ENCODE measurements around the gene UQCRHL. TPM values are rescaled to one million over a fixed set of nuclear protein-coding genes. Genes with fewer than 3 reads are reported as not detected.
A peak's percentile ranks its signal among the peaks of the same experiment; 100 is the strongest.

UQCRHL gene
- total and polyA plus RNA-seq, 2 experiments from 2014 or later = 2.3 to 3.0 TPM

DNA sequence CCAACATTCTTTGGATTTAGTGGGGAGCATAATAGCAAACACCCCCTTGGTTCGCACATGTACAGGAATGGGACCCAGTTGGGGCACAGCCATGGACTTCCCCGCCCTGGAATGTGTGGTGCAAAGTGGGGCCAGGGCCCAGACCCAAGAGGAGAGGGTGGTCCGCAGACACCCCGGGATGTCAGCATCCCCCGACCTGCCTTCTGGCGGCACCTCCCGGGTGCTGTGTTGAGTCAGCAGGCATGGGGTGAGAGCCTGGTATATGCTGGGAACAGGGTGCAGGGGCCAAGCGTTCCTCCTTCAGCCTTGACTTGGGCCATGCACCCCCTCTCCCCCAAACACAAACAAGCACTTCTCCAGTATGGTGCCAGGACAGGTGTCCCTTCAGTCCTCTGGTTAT, 21.8 kb downstream of the UQCRHL start:
- Histone ChIP-seq H3K9me2 (ENCODE audit: insufficient read depth) (no peaks in the 10 kb centered on the region), H2AFZ (no peak overlapping the region), H4K20me1 (replicated peaks; ENCODE audit: insufficient read depth) (no peaks in the 10 kb centered on the region; the same call in none of the 2 replicates), H3K36me3 (ENCODE audit: insufficient read depth) (peaks cover 11% of the 10 kb centered on the region), H3K27me3 (ENCODE audit: insufficient read depth) (no peaks in the 10 kb centered on the region), H3K4me2 (no peak overlapping the region), H3K79me2 (replicated peaks; ENCODE audit: insufficient read depth) (no peaks in the 10 kb centered on the region), H3F3A (replicated peaks; ENCODE audit: low read depth) (0 out of 2 replicates have a peak, but pooled peaks cover 10% of the 10 kb centered on the region), H3K27ac (ENCODE audit: low read depth) (peak overlapping the region; percentile 74; the same call in 1 of the 2 replicates), H3K4me1 (ENCODE audit: insufficient read depth) (no peaks in the 10 kb centered on the region), H3K4me3 (no peak overlapping the region)
- Mint-ChIP-seq H3K27ac (no peak overlapping the region; the same call in 1 of the 2 replicates), H3K4me1 (no peaks in the 10 kb centered on the region; the same call in 2 of the 3 replicates), H3K27me3 (ENCODE audit: insufficient read depth, low read depth, poor library complexity) (peaks cover 13% of the 10 kb centered on the region), H3K9me3 (no peaks in the 10 kb centered on the region), H3K4me3 (no peak overlapping the region), H3K36me3 (ENCODE audit: low read depth) (peaks cover 38% of the 10 kb centered on the region)
- no peak for DNase-seq (ENCODE audit: low spot score)
- no peak for TF ChIP-seq STAT1 (IDR thresholded peaks at IDR 0.05; ENCODE audit: unreplicated experiment)
- TF ChIP-seq CREB1 (CRISPR knock-in tag; IDR thresholded peaks at IDR 0.05; ENCODE audit: low read depth) = no peak
- TF ChIP-seq, protein P1, sequence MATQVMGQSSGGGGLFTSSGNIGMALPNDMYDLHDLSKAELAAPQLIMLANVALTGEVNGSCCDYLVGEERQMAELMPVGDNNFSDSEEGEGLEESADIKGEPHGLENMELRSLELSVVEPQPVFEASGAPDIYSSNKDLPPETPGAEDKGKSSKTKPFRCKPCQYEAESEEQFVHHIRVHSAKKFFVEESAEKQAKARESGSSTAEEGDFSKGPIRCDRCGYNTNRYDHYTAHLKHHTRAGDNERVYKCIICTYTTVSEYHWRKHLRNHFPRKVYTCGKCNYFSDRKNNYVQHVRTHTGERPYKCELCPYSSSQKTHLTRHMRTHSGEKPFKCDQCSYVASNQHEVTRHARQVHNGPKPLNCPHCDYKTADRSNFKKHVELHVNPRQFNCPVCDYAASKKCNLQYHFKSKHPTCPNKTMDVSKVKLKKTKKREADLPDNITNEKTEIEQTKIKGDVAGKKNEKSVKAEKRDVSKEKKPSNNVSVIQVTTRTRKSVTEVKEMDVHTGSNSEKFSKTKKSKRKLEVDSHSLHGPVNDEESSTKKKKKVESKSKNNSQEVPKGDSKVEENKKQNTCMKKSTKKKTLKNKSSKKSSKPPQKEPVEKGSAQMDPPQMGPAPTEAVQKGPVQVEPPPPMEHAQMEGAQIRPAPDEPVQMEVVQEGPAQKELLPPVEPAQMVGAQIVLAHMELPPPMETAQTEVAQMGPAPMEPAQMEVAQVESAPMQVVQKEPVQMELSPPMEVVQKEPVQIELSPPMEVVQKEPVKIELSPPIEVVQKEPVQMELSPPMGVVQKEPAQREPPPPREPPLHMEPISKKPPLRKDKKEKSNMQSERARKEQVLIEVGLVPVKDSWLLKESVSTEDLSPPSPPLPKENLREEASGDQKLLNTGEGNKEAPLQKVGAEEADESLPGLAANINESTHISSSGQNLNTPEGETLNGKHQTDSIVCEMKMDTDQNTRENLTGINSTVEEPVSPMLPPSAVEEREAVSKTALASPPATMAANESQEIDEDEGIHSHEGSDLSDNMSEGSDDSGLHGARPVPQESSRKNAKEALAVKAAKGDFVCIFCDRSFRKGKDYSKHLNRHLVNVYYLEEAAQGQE (IDR thresholded peaks at IDR 0.05; ENCODE audit: unreplicated experiment) = no peak
- ATAC-seq = no peak

DNA sequence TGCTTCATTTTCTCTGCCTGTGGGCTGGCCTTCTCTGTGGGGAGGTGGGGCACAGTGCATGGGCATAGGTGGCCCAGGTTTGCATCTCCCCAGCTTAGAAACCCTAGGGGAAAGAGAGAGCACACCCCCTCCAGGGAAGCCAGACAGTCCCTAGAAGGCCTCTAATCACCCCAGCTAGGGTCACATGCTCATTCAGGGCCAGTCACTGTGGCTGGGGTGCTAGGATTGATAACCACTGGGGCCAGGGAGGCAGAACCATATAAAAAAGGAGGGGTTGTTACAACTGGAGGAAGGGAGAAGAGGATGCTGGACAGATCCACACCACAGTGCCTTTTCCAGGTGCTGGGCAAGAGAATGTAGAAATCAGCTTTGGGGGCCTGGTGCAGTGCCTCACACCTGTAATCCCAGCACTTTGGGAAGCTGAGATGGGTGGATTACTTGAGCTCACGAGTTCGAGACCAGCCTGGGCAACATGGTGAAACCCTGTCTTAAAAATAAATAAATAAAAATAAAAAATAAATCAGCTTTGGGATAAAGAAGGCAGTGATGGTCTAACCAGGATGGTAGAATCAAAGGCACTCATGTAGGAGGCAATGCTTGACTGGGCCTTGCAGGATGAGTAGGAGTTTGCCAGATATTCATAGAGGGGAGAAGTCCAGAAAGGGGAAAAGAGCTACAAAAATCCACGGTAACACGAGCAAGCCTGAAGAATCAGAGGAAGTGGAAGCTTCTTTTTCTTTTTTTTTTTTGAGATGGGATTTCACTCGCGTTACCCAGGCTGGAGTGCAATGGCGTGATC, 29.3 kb downstream of the UQCRHL start:
- H3K4me2 ChIP-seq = no peak overlapping the region
- H3F3A ChIP-seq (replicated peaks; ENCODE audit: low read depth) = 0 out of 2 replicates have a peak, but pooled peaks cover 3% of the 10 kb centered on the region
- no peaks in the 10 kb centered on the region for H3K4me1 ChIP-seq (ENCODE audit: insufficient read depth)
- no peak overlapping the region for H2AFZ ChIP-seq
- no peak overlapping the region for H3K4me3 ChIP-seq
- no peaks in the 10 kb centered on the region; the same call in 1 of the 2 replicates for H4K20me1 ChIP-seq (replicated peaks; ENCODE audit: insufficient read depth)
- no peak for TF ChIP-seq EZH2phosphoT487 (IDR thresholded peaks at IDR 0.05; ENCODE audit: unreplicated experiment)
- TF ChIP-seq, protein P2, sequence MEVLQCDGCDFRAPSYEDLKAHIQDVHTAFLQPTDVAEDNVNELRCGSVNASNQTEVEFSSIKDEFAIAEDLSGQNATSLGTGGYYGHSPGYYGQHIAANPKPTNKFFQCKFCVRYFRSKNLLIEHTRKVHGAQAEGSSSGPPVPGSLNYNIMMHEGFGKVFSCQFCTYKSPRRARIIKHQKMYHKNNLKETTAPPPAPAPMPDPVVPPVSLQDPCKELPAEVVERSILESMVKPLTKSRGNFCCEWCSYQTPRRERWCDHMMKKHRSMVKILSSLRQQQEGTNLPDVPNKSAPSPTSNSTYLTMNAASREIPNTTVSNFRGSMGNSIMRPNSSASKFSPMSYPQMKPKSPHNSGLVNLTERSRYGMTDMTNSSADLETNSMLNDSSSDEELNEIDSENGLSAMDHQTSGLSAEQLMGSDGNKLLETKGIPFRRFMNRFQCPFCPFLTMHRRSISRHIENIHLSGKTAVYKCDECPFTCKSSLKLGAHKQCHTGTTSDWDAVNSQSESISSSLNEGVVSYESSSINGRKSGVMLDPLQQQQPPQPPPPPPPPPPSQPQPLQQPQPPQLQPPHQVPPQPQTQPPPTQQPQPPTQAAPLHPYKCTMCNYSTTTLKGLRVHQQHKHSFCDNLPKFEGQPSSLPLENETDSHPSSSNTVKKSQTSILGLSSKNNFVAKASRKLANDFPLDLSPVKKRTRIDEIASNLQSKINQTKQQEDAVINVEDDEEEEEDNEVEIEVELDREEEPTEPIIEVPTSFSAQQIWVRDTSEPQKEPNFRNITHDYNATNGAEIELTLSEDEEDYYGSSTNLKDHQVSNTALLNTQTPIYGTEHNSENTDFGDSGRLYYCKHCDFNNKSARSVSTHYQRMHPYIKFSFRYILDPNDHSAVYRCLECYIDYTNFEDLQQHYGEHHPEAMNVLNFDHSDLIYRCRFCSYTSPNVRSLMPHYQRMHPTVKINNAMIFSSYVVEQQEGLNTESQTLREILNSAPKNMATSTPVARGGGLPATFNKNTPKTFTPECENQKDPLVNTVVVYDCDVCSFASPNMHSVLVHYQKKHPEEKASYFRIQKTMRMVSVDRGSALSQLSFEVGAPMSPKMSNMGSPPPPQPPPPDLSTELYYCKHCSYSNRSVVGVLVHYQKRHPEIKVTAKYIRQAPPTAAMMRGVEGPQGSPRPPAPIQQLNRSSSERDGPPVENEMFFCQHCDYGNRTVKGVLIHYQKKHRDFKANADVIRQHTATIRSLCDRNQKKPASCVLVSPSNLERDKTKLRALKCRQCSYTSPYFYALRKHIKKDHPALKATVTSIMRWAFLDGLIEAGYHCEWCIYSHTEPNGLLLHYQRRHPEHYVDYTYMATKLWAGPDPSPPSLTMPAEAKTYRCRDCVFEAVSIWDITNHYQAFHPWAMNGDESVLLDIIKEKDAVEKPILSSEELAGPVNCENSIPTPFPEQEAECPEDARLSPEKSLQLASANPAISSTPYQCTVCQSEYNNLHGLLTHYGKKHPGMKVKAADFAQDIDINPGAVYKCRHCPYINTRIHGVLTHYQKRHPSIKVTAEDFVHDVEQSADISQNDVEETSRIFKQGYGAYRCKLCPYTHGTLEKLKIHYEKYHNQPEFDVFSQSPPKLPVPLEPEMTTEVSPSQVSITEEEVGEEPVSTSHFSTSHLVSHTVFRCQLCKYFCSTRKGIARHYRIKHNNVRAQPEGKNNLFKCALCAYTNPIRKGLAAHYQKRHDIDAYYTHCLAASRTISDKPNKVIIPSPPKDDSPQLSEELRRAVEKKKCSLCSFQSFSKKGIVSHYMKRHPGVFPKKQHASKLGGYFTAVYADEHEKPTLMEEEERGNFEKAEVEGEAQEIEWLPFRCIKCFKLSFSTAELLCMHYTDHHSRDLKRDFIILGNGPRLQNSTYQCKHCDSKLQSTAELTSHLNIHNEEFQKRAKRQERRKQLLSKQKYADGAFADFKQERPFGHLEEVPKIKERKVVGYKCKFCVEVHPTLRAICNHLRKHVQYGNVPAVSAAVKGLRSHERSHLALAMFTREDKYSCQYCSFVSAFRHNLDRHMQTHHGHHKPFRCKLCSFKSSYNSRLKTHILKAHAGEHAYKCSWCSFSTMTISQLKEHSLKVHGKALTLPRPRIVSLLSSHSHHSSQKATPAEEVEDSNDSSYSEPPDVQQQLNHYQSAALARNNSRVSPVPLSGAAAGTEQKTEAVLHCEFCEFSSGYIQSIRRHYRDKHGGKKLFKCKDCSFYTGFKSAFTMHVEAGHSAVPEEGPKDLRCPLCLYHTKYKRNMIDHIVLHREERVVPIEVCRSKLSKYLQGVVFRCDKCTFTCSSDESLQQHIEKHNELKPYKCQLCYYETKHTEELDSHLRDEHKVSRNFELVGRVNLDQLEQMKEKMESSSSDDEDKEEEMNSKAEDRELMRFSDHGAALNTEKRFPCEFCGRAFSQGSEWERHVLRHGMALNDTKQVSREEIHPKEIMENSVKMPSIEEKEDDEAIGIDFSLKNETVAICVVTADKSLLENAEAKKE (CRISPR knock-in tag; IDR thresholded peaks at IDR 0.05) = no peak
- Mint-ChIP-seq H3K4me1 (no peaks in the 10 kb centered on the region), H3K36me3 (ENCODE audit: low read depth) (peaks cover 94% of the 10 kb centered on the region), H3K9me3 (no peaks in the 10 kb centered on the region), H3K27me3 (ENCODE audit: insufficient read depth, low read depth, poor library complexity) (peaks cover 2% of the 10 kb centered on the region), H3K4me3 (no peak overlapping the region), H3K27ac (no peak overlapping the region; the same call in 1 of the 2 replicates)
- no peaks in the 10 kb centered on the region for H3K27me3 ChIP-seq (ENCODE audit: insufficient read depth)
- no peaks in the 10 kb centered on the region for H3K9me2 ChIP-seq (ENCODE audit: insufficient read depth)
- no peak overlapping the region for H3K27ac ChIP-seq (ENCODE audit: low read depth)
- ATAC-seq (no peak), DNase-seq (ENCODE audit: low spot score) (no peak)
- H3K79me2 ChIP-seq (replicated peaks; ENCODE audit: insufficient read depth) = no peaks in the 10 kb centered on the region
- peaks cover 53% of the 10 kb centered on the region for H3K36me3 ChIP-seq (ENCODE audit: insufficient read depth)
